GM12892 (cell line): ENCODE data around the gene DCAF17.
"Not testable (repeated sequence)": the region's sequence is repeated elsewhere in the genome, so short reads cannot be mapped to it uniquely, and the experiment has no call there.

Experiments
- DNase-seq: peaks from one replicate; pipeline ENCODE4 v3.0.0; 2011; ENCODE audit not compliant: insufficient read length
- FAIRE-seq: peaks from 2 replicates; lab custom pipeline; 2011; peaks lifted over from hg19 to GRCh38; lab: Jason Lieb, UNC
- POLR2A ChIP-seq: IDR thresholded peaks from 2 replicates; pipeline ENCODE4 v1.6.1; 2011; ENCODE audit warnings: low read depth, low read length, control low read depth
- POLR2AphosphoS5 ChIP-seq: IDR thresholded peaks from 2 replicates; pipeline ENCODE4 v1.6.1; 2011; ENCODE audit warnings: low read depth, low read length, control low read depth
- TAF1 ChIP-seq: IDR thresholded peaks from 2 replicates; pipeline ENCODE4 v1.6.1; 2011; ENCODE audit warnings: low read depth, mild to moderate bottlenecking, control low read depth, low read length, borderline replicate concordance

DCAF17 gene

DNA sequence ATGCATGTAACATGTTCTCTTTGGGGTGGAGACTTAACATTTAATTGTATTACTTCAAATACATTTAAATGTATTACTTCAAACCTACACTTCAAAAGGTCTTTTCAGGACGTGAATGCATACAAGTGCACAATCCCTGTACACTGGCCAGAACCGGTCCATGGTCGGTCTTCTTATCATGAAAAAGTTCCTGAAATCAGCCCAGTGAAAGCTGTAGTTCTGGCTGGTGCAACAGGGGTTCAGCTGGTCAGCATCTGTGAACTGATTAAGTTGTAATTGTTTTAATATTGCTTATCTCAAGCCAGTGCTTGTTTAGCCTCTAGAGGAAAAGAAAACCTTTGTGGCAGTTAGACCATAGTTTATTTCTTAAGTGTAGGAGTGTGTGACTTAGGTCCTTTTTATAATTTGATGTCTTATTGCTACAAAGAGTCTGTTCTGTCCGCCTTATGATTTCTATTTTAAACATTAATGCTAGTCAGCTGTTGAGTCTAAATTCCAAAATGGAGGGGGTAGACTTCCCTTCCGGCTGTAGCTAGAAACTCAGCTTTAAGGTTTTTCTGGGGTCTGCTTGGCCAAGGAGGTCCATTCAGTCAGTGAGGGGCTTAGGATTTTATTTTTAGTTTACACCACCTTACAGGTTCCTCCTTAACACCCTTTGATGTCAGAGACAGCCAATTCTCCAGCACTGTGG lies 87.5 kb downstream of the DCAF17 start:
- TF ChIP-seq POLR2AphosphoS5 (no peak), TAF1 (no peak), POLR2A (no peak)
- DNase-seq (no peak), FAIRE-seq (no peak)

DNA sequence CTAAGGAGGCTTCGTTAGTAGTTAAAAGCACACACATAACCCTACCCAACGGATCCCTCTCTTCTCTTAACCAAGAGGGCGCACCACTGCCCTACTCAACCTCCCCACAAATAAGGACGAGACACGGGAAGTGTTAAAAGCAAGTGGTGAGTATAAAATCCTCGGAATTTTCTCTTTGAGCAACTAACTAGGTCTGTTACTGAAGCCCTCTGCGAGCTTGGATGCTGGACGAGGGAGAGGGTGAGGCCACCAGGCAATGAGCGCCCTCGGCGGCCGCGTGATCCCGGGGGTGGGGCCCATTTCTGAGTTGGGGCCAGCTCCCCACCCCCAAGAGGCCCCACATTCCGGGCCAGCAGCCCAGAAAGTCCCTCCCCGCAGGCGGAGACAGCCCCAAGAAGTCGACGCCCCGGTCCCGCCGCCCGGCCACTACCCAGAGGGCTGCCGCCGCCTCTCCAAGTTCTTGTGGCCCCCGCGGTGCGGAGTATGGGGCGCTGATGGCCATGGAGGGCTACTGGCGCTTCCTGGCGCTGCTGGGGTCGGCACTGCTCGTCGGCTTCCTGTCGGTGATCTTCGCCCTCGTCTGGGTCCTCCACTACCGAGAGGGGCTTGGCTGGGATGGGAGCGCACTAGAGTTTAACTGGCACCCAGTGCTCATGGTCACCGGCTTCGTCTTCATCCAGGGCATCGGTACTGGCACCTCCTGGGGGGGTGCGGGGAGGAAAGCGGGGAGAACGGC lies 88.2 kb downstream of the DCAF17 start, which contains the start of gene CYBRD1:
Gene CYBRD1 (plus strand): TSS at position 423 of the 736 bp plus-strand sequence. CDS start 72 bp downstream, at position 495.
- TF ChIP-seq POLR2A (peak; percentile 77), TAF1 (0 out of 2 replicates have a peak, but pooled peaks have one; percentile 47), POLR2AphosphoS5 (peak; percentile 72; the same call in 1 of the 2 replicates)
- peak; percentile 86 for FAIRE-seq
- DNase-seq: peak; percentile 61

DNA sequence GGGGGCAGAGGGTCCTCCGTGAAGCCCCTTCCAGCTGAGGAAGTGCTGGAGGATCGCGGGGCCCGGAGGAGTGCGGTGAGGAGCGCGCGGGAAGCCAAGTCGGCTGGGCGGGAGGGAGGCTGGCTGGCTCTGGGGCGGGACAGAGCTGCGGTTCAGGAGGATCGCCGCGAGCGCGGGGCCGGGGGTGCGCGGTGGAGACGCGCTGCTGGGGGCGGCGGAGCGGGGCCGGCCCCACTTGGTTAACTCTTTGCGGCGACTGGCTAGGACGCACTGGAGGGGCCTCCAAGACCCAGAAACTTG lies 88.7 kb downstream of the DCAF17 start:
- DNase-seq (peak; percentile 44), FAIRE-seq (no peak)
- TF ChIP-seq TAF1: no peak; the same call in 1 of the 2 replicates
- TF ChIP-seq POLR2A: no peak
- no peak for TF ChIP-seq POLR2AphosphoS5

DNA sequence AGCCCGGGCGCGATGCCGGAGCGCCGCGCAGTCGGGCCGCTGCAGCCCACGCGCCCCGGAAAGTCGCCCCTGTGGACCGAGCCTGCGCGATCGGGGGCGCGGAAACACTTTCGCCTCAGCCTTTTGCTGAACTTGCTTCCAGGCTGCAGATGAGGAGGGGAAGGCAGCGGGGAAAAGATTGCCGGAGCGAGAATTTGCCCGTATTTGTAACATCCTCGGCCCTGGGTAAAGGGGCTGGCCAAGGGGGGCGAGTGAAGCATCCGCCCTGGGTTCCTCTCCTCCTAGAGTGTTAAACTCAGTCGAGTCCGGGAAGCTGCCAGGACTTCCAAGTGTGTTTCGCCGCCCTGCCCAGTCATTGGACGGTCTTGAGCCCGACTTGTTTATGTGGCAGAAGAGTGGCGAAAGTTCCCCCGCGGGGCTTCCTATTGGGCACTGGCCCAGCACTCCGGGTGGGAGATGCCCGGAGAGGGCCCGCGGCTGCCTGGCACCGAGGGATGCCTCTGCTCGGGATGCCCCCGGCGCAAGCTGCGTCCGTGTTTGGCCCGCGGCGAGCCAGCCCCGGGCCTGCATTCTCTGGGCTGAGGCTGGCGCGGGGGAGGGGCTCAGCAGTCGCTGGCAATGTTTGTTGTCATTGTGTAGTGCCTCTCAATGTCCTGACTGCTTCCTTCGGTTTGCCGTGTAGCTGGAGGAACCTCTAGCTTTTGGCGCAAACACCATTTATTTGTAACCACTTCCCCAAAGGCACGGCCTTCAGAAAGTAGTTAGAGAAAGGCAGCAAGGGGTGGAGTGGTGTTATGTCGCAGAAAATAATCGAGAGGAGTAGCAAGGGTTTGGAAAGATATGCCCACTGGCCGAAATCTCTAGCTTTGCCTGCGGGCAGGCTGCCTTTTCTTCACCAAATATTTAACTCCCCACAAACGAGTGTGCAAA lies 89.3 kb downstream of the DCAF17 start:
- DNase-seq (peak; percentile 28), FAIRE-seq (peak; percentile 57)
- peak; percentile 31; the same call in 1 of the 2 replicates for TF ChIP-seq POLR2A
- 0 out of 2 replicates have a peak, but pooled peaks have one; percentile 12 for TF ChIP-seq TAF1
- TF ChIP-seq POLR2AphosphoS5: no peak

DNA sequence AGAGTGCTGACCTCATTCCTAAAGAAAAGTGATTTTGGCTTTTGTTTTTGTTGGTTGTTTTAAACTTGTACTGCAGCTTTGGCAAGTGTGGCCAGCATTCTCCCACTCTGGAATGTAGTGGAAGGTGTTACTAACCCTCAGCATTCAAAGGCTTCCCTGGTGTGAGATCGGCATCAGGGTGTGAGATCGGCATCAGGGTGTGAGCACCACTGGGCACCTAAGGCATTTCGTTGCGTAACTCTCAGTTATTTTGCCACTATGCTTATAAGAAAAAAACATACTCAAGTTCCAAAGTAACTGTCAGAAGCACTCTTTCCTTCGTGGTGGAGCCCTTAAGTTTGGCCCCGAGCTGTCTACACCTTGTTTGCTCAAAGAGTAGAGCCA lies 90.0 kb downstream of the DCAF17 start:
- FAIRE-seq (no peak), DNase-seq (no peak)
- TF ChIP-seq POLR2AphosphoS5 (no peak), POLR2A (no peak)

DNA sequence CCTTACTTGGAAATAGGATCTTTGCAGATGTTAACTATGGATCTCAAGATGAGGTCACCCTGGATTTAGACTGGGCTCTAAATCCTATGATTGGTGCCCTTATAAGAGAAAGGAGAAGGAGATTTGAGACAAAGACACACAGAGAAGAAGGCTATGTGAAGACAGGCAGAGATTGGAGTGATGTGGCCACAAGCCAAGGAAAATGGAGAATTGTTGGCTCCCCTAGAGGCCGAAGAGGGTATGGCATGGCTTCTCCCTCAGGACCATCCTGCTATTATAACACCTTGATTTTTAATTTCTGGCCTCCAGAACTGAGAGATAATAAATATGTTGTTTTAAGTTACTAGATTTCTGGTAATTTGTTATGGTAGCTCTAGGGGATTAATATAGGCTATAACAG lies 95.9 kb downstream of the DCAF17 start:
- FAIRE-seq: no peak

DNA sequence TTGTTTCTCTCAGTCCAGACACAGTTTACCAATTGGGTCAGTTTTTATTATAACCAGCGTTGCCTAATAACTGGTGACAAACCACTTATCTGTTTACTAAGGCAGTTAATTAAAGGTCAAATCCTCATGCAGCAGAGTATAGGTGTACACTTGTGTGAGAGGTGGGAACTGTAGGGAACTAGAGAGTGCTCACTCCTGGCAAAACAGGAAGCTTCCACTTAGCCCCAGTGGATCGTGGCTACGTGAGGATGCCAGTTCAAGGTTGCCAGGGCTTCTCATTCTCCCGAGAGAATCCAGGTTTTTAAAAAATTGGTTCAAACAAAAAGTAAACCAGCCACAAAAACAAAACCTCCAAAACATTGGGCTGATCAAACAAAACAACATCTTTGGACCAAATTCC lies 96.4 kb downstream of the DCAF17 start:
- DNase-seq (no peak), FAIRE-seq (peak; percentile 76)
- TF ChIP-seq TAF1: no peak
- TF ChIP-seq POLR2AphosphoS5: no peak
- no peak for TF ChIP-seq POLR2A

More for the DNA sequence above, 95.9 kb downstream of the DCAF17 start:
- TF ChIP-seq POLR2AphosphoS5: no peak
- DNase-seq: no peak

DNA sequence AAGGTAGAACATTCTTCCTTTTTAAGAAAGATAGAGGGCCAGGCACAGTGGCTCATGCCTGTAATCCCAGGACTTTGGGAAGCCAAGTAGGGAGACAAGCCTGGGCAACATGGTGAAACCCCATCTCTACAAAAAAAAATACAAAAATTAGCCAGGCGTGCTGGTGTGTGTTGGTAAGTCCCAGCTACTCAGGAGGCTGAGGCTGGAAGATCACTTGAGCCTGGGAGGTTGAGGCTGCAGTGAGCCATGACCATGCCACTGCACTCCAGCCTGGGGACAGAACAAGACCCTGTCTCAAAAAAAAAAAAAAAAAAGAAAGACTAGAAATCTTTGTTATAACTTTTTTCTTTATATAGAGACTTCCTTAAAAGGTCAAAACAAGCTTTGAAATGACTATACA lies 96.8 kb downstream of the DCAF17 start:
- FAIRE-seq, DNase-seq: not testable (repeated sequence)

DNA sequence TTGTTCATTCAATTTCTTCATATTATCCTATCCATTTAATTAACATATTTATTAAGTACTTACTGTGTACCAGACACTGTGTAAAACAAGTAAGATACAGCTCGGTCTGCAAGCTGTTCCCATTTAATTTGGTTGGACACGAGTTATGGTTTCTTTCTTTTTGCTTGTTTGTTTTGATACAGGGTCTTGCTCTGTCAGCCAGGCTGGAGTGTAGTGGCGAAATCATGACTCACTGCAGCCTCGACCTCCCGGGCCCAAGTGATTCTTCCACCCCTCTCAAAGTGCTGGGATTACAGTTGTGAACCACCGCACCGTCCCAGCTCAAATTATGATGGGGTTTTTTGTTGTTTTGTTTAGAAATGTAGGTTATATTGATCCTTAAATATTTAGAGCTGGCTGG lies 97.3 kb downstream of the DCAF17 start:
- TF ChIP-seq POLR2A (no peak), TAF1 (no peak), POLR2AphosphoS5 (no peak)
- FAIRE-seq (peak; percentile 9), DNase-seq (no peak)

DNA sequence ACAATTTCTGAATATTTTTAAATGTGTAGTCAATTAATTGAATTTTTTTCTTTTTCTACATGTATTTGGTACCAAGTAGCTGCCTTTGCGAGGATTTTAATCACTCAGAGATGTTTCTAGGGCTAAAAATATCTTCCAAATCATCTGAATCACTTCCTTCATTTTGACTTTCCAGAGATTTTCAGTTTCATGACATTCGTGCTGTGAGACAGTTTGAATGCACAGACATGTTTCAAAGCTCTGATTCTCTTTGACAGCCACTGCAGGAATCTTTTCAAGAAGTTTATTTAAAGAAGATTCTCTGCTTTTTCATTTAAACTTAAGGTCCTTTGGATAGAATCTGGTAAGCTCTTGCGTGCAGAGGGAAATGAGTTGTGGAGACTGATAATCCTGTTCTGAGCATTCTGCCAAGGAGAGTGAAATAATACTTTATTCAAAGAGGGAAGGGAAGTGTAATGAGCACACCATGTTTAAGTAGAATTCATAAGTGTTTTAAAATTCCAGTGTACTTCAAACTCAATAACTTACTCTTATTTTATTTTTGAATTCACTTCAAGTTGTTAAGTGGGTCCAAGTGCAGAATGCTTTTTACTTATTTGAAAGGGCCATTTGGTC lies 97.9 kb downstream of the DCAF17 start:
- TF ChIP-seq POLR2A (no peak), POLR2AphosphoS5 (no peak), TAF1 (no peak)
- no peak for DNase-seq
- no peak for FAIRE-seq

DNA sequence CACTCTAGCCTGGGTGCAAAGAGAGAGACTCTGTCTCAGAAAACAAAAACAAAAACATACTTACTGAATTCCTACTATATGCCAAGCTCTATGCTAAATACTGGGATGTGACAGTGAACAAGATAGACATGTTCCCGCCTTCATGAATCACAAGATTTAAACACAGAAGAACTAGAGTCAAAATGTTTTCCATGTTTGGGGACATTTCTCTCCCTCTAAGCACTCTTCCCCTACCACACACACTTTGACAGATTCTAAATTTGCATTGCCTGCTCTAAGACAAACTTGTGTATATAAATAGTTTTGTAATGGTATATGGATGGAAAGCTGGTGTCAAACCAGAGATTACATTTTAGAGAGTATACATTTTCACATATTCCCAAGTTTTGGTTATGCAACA lies 99.3 kb downstream of the DCAF17 start:
- FAIRE-seq (no peak), DNase-seq (no peak)
- TF ChIP-seq TAF1 (no peak), POLR2A (no peak), POLR2AphosphoS5 (no peak)
